NCI-H2107 treated with DMSO at 0.1 percent for 48 hours (cell line): ENCODE measurements around the gene TICAM2.

Experiments
- DNase-seq: peaks from one replicate; lab custom pipeline; 2025; ENCODE audit not compliant: unreplicated experiment; lab: John Stamatoyannopoulos, UW

TICAM2 gene

GRCh38 chr5:115541611-115542010 lies 60.7 kb downstream of the TICAM2 start:
- DNase-seq = no peak

DNA sequence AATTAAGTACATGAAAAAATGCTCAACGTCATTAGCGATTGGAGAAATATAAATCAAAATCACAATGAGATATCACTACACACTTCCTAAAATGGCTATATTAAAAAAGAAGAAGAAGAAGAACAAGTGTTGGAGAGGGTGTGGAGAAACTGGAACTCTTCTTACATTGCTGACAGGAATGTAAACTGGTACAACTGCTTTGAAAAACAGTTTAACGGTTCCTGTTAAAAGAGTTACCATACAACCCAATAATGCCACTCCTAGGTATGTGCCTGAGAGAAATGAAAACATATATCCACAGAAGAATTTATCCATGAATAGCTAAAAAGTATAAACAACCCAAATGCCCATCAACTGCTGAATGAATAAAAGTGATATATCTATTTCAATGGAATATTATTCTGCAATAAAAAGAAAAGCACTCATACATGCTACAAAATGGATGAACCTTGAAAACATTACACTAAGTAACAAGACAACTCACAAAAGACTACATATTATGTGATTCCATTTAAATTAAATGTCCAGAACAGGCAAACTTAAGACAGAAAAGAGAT lies 66.7 kb downstream of the TICAM2 start:
- DNase-seq = no peak

DNA sequence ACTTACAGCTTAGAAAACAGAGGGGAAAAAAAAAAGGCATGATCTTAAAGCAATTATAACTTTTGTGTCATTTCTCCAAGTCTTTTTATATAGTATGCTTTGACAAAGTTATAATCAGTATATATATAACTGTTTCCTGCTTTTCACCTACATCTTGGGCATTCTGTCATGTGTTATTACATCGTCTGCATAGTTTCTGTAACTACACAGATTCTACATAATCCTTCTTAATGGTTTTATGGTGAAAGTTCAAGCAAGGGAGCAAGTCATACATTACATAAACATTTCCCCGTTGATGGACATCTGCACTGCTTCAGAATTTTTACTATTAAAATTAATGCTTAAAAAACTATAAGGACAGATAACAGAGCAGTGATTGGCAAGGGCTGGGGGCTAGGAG lies 69.8 kb downstream of the TICAM2 start:
- no peak for DNase-seq

DNA sequence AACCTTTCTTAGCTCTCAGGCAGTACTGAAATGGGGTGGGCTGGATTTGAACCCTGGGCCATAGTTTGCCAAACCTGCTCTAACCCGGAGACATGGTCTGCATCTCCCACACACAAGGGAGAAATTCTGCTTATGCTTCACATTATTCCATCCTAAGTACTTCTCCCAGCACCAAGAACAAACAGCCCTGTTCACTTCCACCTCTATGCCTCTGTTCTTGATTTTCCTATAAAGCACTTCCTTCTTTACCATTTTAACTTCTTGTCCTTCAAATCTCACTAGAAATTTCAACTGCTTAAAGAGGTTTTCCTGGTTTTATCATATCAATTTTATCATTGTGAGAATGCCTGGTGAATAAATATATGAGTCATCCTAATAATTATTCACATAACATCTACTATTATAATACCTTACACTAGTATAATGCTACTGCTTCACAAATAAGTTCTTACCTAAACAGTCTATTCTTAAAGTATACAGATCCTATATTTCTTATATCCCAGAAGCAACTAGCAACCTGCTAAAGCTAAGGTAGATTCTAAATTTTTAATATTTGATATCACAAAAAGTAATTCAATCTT lies 70.4 kb downstream of the TICAM2 start:
- no peak for DNase-seq

GRCh38 chr5:115531380-115531779 lies 70.9 kb downstream of the TICAM2 start:
- no peak for DNase-seq

- no peak for DNase-seq
These were observed 71.9 kb downstream of the TICAM2 start for GRCh38 chr5:115530426-115530825.
